GM23338 (cell line): ENCODE measurements around the gene CDC40. TPM values are rescaled to one million over a fixed set of nuclear protein-coding genes. Genes with fewer than 3 reads are reported as not detected.

Experiments used
- ATAC-seq: fragments of 200-7000 bp; cut with Tn5 transposase; 3 replicates; pipeline ENCODE4 v1.9.1; 2020
- DNase-seq: peaks from one replicate; pipeline ENCODE4 v3.0.0-alpha.2; 2015; ENCODE audit warnings: low spot score
- H2AFZ ChIP-seq: fragments of 200-600 bp; sonication (generic); 2 replicates; pipeline ENCODE4 v1.8.0; 2016; ENCODE audit warnings: antibody characterized with exemption, mild to moderate bottlenecking, moderate library complexity
- H3F3A ChIP-seq: fragments of 200-600 bp; sonication (generic); replicated peaks from 2 replicates; pipeline ENCODE4 v1.8.0; 2017; ENCODE audit warnings: antibody characterized with exemption, mixed run types, low read depth
- H3K27ac ChIP-seq: fragments of 200-600 bp; sonication (generic); 2 replicates; pipeline ENCODE4 v1.6.1; 2016; ENCODE audit warnings: low read depth
- H3K27me3 ChIP-seq: fragments of 200-600 bp; sonication (generic); 2 replicates; pipeline ENCODE4 v1.8.0; 2016; ENCODE audit warnings: mild to moderate bottlenecking, mixed run types, moderate library complexity; ENCODE audit not compliant: insufficient read depth
- H3K36me3 ChIP-seq: fragments of 200-600 bp; sonication (generic); 2 replicates; pipeline ENCODE4 v1.8.0; 2016; ENCODE audit warnings: mild to moderate bottlenecking; ENCODE audit not compliant: insufficient read depth
- H3K4me1 ChIP-seq: fragments of 200-600 bp; sonication (generic); 2 replicates; pipeline ENCODE4 v1.8.0; 2016; ENCODE audit warnings: mild to moderate bottlenecking, moderate library complexity; ENCODE audit not compliant: insufficient read depth
- H3K4me2 ChIP-seq: fragments of 200-600 bp; sonication (generic); 2 replicates; pipeline ENCODE4 v1.7.1; 2017; ENCODE audit warnings: mixed run types
- H3K4me3 ChIP-seq: fragments of 200-600 bp; sonication (generic); 2 replicates; pipeline ENCODE4 v1.6.1; 2016; ENCODE audit warnings: mixed run types
- H3K79me2 ChIP-seq: fragments of 200-600 bp; sonication (generic); replicated peaks from 2 replicates; pipeline ENCODE4 v1.8.0; 2017; ENCODE audit warnings: mild to moderate bottlenecking; ENCODE audit not compliant: insufficient read depth
- H3K9me2 ChIP-seq: fragments of 200-600 bp; sonication (generic); 2 replicates; pipeline ENCODE4 v1.8.0; 2017; ENCODE audit not compliant: insufficient read depth
- H4K20me1 ChIP-seq: fragments of 200-600 bp; sonication (generic); replicated peaks from 2 replicates; pipeline ENCODE4 v1.8.0; 2017; ENCODE audit warnings: mild to moderate bottlenecking; ENCODE audit not compliant: insufficient read depth
- H3K27ac Mint-ChIP-seq: 2 replicates; pipeline ENCODE4 v1.8.0; 2020; ENCODE audit warnings: inconsistent platforms, mild to moderate bottlenecking, moderate library complexity, mixed read lengths
- H3K27me3 Mint-ChIP-seq: 3 replicates; pipeline ENCODE4 v1.8.0; 2022; ENCODE audit warnings: low read depth, mild to moderate bottlenecking, moderate library complexity, mixed read lengths, inconsistent platforms; ENCODE audit not compliant: insufficient read depth, poor library complexity
- H3K36me3 Mint-ChIP-seq: 3 replicates; pipeline ENCODE4 v1.8.0; 2021; ENCODE audit warnings: low read depth, mild to moderate bottlenecking, inconsistent platforms, moderate library complexity, mixed read lengths
- H3K4me1 Mint-ChIP-seq: 3 replicates; pipeline ENCODE4 v1.8.0; 2020; ENCODE audit warnings: mild to moderate bottlenecking, inconsistent platforms, mixed read lengths
- H3K4me3 Mint-ChIP-seq: 3 replicates; pipeline ENCODE4 v1.8.0; 2021; ENCODE audit warnings: moderate library complexity, mild to moderate bottlenecking, inconsistent platforms, mixed read lengths
- H3K9me3 Mint-ChIP-seq: 3 replicates; pipeline ENCODE4 v1.8.0; 2020; ENCODE audit warnings: moderate library complexity, mild to moderate bottlenecking, inconsistent platforms, mixed read lengths
- CTCF ChIP-seq, 2 experiments: fragments of 200-600 bp in 1 of 2; sonication (generic) in 1 of 2; conservative IDR thresholded peaks; 2 replicates each; pipeline versions ENCODE4 v1.5.1 to v1.6.1; 2016 to 2017; ENCODE audit warnings: antibody characterized with exemption in 2 of 2, low read depth in 2 of 2, mild to moderate bottlenecking in 2 of 2, moderate library complexity in 1 of 2
- ETS1 ChIP-seq: IDR thresholded peaks from 2 replicates; pipeline ENCODE4 v1.6.1; 2016; ENCODE audit warnings: antibody characterized with exemption
- EZH2 ChIP-seq: fragments of 200-600 bp; sonication (generic); IDR thresholded peaks from one replicate; pipeline ENCODE4 v1.8.0; 2017; ENCODE audit warnings: antibody characterized with exemption, mild to moderate bottlenecking, low read depth; ENCODE audit not compliant: unreplicated experiment
- EZH2phosphoT487 ChIP-seq: fragments of 200-600 bp; sonication (generic); IDR thresholded peaks from one replicate; pipeline ENCODE4 v1.8.1; 2018; ENCODE audit warnings: antibody characterized with exemption; ENCODE audit not compliant: unreplicated experiment
- JUNB ChIP-seq: IDR thresholded peaks from one replicate; pipeline ENCODE4 v1.6.1; 2016; ENCODE audit warnings: antibody characterized with exemption; ENCODE audit not compliant: unreplicated experiment
- STAT1 ChIP-seq: IDR thresholded peaks from one replicate; pipeline ENCODE4 v1.6.1; 2016; ENCODE audit warnings: antibody characterized with exemption; ENCODE audit not compliant: unreplicated experiment
- ZNF462 ChIP-seq: fragments of 250-450 bp; sonication (Bioruptor Pico); IDR thresholded peaks from 2 replicates; pipeline ENCODE4 v1.5.0; 2020; ENCODE audit warnings: mild to moderate bottlenecking, moderate library complexity
- polyA plus RNA-seq: library from polyadenylated mRNA; unstranded; fragments of >200 nt; fragmentation: Nextera tagmentation; extraction: Ambion mirVana; gene quantifications from 2 replicates; pipeline ENCODE4 v1.2.1, GENCODE V29; 2016
- total RNA-seq: library from RNA; depleted of rRNA; stranded (reverse); fragments of >200 nt; shearing (Covaris generic); gene quantifications from 2 replicates; pipeline ENCODE4 v1.2.3, GENCODE V29; 2014

The CDC40 gene
- total and polyA plus RNA-seq, 2 experiments from 2014 or later: 28.9 to 58.4 TPM

DNA sequence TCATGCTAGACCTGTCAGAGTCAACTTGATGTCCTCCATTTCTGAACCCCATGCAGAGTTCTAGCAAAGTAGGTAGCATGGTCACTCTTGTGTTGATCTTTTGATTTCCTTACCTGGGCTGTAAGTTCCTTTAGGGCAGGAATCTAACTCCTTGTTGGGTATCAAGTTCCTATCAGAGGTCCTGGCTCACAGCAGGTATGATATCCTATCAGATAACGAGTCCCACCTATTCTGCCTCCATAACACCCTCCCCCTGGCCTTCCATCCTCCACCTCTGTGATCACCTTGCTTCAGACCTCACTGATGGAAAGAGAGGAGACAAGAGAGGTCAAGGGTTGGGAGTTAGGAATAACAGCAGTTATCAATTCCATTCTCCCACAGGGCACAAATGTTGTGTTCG lies 76.1 kb downstream of the CDC40 start:
- Histone ChIP-seq H3K36me3 (no peaks in the 10 kb centered on the region), H3K9me2 (peaks cover 3% of the 10 kb centered on the region; the same call in 1 of the 2 replicates), H3K4me2 (no peak overlapping the region), H3K79me2 (no peaks in the 10 kb centered on the region), H3K4me1 (no peaks in the 10 kb centered on the region), H4K20me1 (no peaks in the 10 kb centered on the region), H3K27me3 (no peaks in the 10 kb centered on the region), H3K4me3 (no peak overlapping the region), H3F3A (no peaks in the 10 kb centered on the region), H3K27ac (no peak overlapping the region), H2AFZ (no peak overlapping the region)
- no peak overlapping the region for H3K27ac Mint-ChIP-seq
- peaks cover 10% of the 10 kb centered on the region; the same call in 2 of the 3 replicates for H3K36me3 Mint-ChIP-seq
- no peaks in the 10 kb centered on the region for H3K4me1 Mint-ChIP-seq
- no peaks in the 10 kb centered on the region for H3K27me3 Mint-ChIP-seq
- no peak overlapping the region for H3K4me3 Mint-ChIP-seq
- H3K9me3 Mint-ChIP-seq: peaks cover 22% of the 10 kb centered on the region
- no peak for DNase-seq
- ATAC-seq: no peak
- TF ChIP-seq ZNF462 (CRISPR knock-in tag) (no peak), STAT1 (no peak), ETS1 (no peak), EZH2 (no peak), EZH2phosphoT487 (no peak), CTCF (conservative IDR thresholded peaks at IDR 0.05; ENCODE audit: low read depth in 2 of 2) (no peak), JUNB (no peak)
